IMR-90 (cell line): ENCODE results near the gene RAB8B.

Source experiments
- CHD1 ChIP-seq: IDR thresholded peaks from 2 replicates; pipeline ENCODE4 v1.6.1; 2012; ENCODE audit warnings: low read depth, low read length, improper control_type of control experiment
- CTCF ChIP-seq: conservative IDR thresholded peaks from 2 replicates; pipeline ENCODE4 v1.5.1; 2012; ENCODE audit warnings: mild to moderate bottlenecking, low read depth, low read length, improper control_type of control experiment
- FOS ChIP-seq: fragments of 150-350 bp; IDR thresholded peaks from 2 replicates; pipeline ENCODE4 v1.6.1; 2016; ENCODE audit warnings: low read depth, low read length
- MAZ ChIP-seq: IDR thresholded peaks from 2 replicates; pipeline ENCODE4 v1.6.1; 2012; ENCODE audit warnings: low read depth, mild to moderate bottlenecking, low read length, improper control_type of control experiment, moderate library complexity, borderline replicate concordance
- NFE2L2 ChIP-seq: fragments of 150-350 bp; IDR thresholded peaks from 2 replicates; pipeline ENCODE4 v1.6.1; 2016; ENCODE audit warnings: low read depth, mild to moderate bottlenecking, low read length
- POLR2A ChIP-seq: IDR thresholded peaks from 2 replicates; pipeline ENCODE4 v1.6.1; 2012; ENCODE audit warnings: mild to moderate bottlenecking, low read depth, low read length

GRCh38 chr15:63232405-63232804 lies 43.0 kb downstream of the RAB8B start:
- TF ChIP-seq POLR2A, result no peak
- no peak for TF ChIP-seq NFE2L2
- TF ChIP-seq FOS, result no peak
- TF ChIP-seq CTCF, result no peak
- no peak for TF ChIP-seq MAZ
- TF ChIP-seq CHD1, result no peak
